ENCODE results near the gene BIRC3.

DNA sequence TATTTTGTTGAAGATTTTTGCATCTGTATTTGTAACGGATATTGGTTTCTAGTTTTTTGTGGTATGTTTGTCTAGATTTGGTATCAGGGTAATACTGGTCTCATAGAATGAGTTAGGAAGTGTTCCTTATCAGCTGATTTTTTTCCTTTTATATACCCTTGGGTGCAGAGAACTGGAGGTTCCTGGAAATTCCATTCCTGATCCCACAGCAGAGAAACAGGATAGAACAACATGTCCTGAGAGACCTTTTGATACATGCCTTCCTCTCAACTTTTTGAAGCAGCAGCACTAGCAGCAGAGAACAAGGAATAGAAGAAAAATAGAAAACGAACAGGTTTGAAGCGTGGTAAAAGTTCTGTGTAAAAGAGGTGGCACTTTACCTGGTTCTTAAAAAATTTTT, 66.6 kb downstream of the BIRC3 start:
- no peak for TF ChIP-seq POLR2AphosphoS5 (IDR thresholded peaks at IDR 0.05; ENCODE audit: borderline replicate concordance, low read depth, low read length)
- no peak for TF ChIP-seq EZH2 (IDR thresholded peaks at IDR 0.05)

All from SK-N-MC (cell line).